Neuronal stem cell (in vitro differentiated cells): ENCODE data around the gene CCDC178.

Experiments used
- DNase-seq: peaks from one replicate; pipeline ENCODE4 v3.0.0-alpha.2; 2013; ENCODE audit warnings: low spot score
- H2AFZ ChIP-seq: one replicate; pipeline ENCODE4 v1.6.1; 2013; ENCODE audit warnings: mild to moderate bottlenecking, low read length, inconsistent platforms
- H2AK5ac ChIP-seq: 2 replicates; pipeline ENCODE4 v1.6.1; 2013; ENCODE audit warnings: low read depth, mild to moderate bottlenecking, inconsistent platforms, low read length, moderate library complexity, mixed read lengths
- H2BK120ac ChIP-seq: 2 replicates; pipeline ENCODE4 v1.6.1; 2013; ENCODE audit warnings: low read depth, mild to moderate bottlenecking, inconsistent platforms, low read length, moderate library complexity, mixed read lengths
- H2BK12ac ChIP-seq: one replicate; pipeline ENCODE4 v1.6.1; 2013; ENCODE audit warnings: low read length, inconsistent platforms
- H2BK15ac ChIP-seq: 2 replicates; pipeline ENCODE4 v1.6.1; 2013; ENCODE audit warnings: mild to moderate bottlenecking, low read length, inconsistent platforms, mixed read lengths
- H2BK5ac ChIP-seq: one replicate; pipeline ENCODE4 v1.6.1; 2013; ENCODE audit warnings: inconsistent platforms, mild to moderate bottlenecking, low read length, moderate library complexity
- H3K14ac ChIP-seq: one replicate; pipeline ENCODE4 v1.6.1; 2013; ENCODE audit warnings: low read length, inconsistent platforms
- H3K18ac ChIP-seq: 2 replicates; pipeline ENCODE4 v1.6.1; 2013; ENCODE audit warnings: low read length, inconsistent platforms
- H3K23ac ChIP-seq: 2 replicates; pipeline ENCODE4 v1.6.1; 2013; ENCODE audit warnings: low read depth, mild to moderate bottlenecking, mixed read lengths, low read length, inconsistent platforms; ENCODE audit not compliant: poor library complexity
- H3K27ac ChIP-seq: replicated peaks from 3 replicates; pipeline ENCODE4 v1.5.1; 2013; ENCODE audit warnings: low read length, inconsistent platforms
- H3K27me3 ChIP-seq, 3 experiments: 2 replicates each; pipeline ENCODE4 v1.6.1; 2013; ENCODE audit warnings: low read length in 3 of 3, mild to moderate bottlenecking in 2 of 3, inconsistent platforms in 1 of 3, low read depth in 1 of 3, mixed read lengths in 1 of 3, moderate library complexity in 1 of 3; ENCODE audit not compliant: control insufficient read depth in 3 of 3, insufficient read depth in 3 of 3
- H3K36me3 ChIP-seq, 2 donors: replicated peaks in 1 of 2; 2 replicates each; pipeline ENCODE4 v1.6.1; 2013; ENCODE audit warnings: low read length in 2 of 2; ENCODE audit not compliant: control insufficient read depth in 2 of 2, insufficient read depth in 2 of 2
- H3K4ac ChIP-seq: 2 replicates; pipeline ENCODE4 v1.6.1; 2013; ENCODE audit warnings: inconsistent platforms, mild to moderate bottlenecking, low read length, moderate library complexity
- H3K4me1 ChIP-seq, 2 donors: 1 replicate in 1 of 2; 2 replicates in 1 of 2; pipeline ENCODE4 v1.6.1; 2013; ENCODE audit warnings: low read length in 2 of 2, low read depth in 1 of 2; ENCODE audit not compliant: control insufficient read depth in 2 of 2, insufficient read depth in 1 of 2
- H3K4me2 ChIP-seq: one replicate; pipeline ENCODE4 v1.6.1; 2013; ENCODE audit warnings: mild to moderate bottlenecking, low read length, inconsistent platforms; ENCODE audit not compliant: insufficient read depth, poor library complexity, severe bottlenecking
- H3K4me3 ChIP-seq, 2 donors: 2 replicates each; pipeline ENCODE4 v1.5.1; 2013; ENCODE audit warnings: low read length in 2 of 2, mild to moderate bottlenecking in 2 of 2, inconsistent platforms in 1 of 2, moderate library complexity in 1 of 2
- H3K79me1 ChIP-seq: one replicate; pipeline ENCODE4 v1.6.1; 2013; ENCODE audit warnings: low read depth, mild to moderate bottlenecking, inconsistent platforms, low read length, moderate library complexity
- H3K9ac ChIP-seq: one replicate; pipeline ENCODE4 v1.6.1; 2013; ENCODE audit warnings: mild to moderate bottlenecking, low read depth, low read length, inconsistent platforms; ENCODE audit not compliant: poor library complexity
- H3K9me3 ChIP-seq, 2 donors: replicated peaks in 1 of 2; 2 replicates each; pipeline versions ENCODE3 to v1.6.1; 2013; ENCODE audit warnings: low read length in 2 of 2, mild to moderate bottlenecking in 2 of 2, inconsistent platforms in 1 of 2, low read depth in 1 of 2, mixed read lengths in 1 of 2, moderate library complexity in 1 of 2; ENCODE audit not compliant: control insufficient read depth in 2 of 2, insufficient read depth in 1 of 2
- H4K8ac ChIP-seq: one replicate; pipeline ENCODE4 v1.6.1; 2013; ENCODE audit warnings: low read depth, mild to moderate bottlenecking, inconsistent platforms, low read length, moderate library complexity
- H4K91ac ChIP-seq: one replicate; pipeline ENCODE4 v1.6.1; 2013; ENCODE audit warnings: low read length, low read depth, mild to moderate bottlenecking, inconsistent platforms; ENCODE audit not compliant: poor library complexity
- WGBS, 2 donors: extraction: QIAGEN DNeasy Blood & Tissue Kit; methylation state at CpG; one replicate each; pipeline ENCODE4 v1.1.7; 2013; ENCODE audit warnings: missing lambda C conversion rate in 2 of 2, mixed read lengths in 1 of 2; ENCODE audit not compliant: insufficient read length in 2 of 2, insufficient replicate concordance in 1 of 2; ENCODE audit errors: extremely low coverage in 2 of 2; 5-methylcytosine and 5-hydroxymethylcytosine counted together

The CCDC178 gene

GRCh38 chr18:32888306-32888705, 552.2 kb downstream of the CCDC178 start:
- DNase-seq: no peak
- Histone ChIP-seq H2BK5ac (no peak overlapping the region), H3K23ac (no peak overlapping the region), H3K9me3 (no peaks in the 10 kb centered on the region), H2AFZ (no peak overlapping the region), H3K9ac (no peak overlapping the region), H2BK12ac (no peak overlapping the region), H2AK5ac (no peak overlapping the region), H3K4ac (no peak overlapping the region), H3K4me3 (no peak overlapping the region), H2BK120ac (no peak overlapping the region), H3K27ac (no peak overlapping the region), H3K36me3 (no peaks in the 10 kb centered on the region), H3K18ac (no peak overlapping the region), H2BK15ac (no peak overlapping the region), H3K4me1 (peaks cover 7 to 9% of the 10 kb centered on the region in 2 donors), H3K14ac (no peak overlapping the region), H4K8ac (no peak overlapping the region), H3K27me3 (no peaks in the 10 kb centered on the region), H3K4me2 (no peak overlapping the region), H3K79me1 (no peaks in the 10 kb centered on the region), H4K91ac (no peak overlapping the region)
- no CpG with 5 or more reads among the region's 2 CpGs for WGBS, 2 donors
